ENCODE data around the gene SIGLEC9.

The SIGLEC9 gene

GRCh38 chr19:51078104-51078503, 46.6 kb upstream of the SIGLEC9 start:
- Histone ChIP-seq H3K4me3 (ENCODE audit: low read depth, low read length, poor library complexity, severe bottlenecking) (no peak overlapping the region), H3K9ac (ENCODE audit: low read length) (no peak overlapping the region), H3K4me1 (ENCODE audit: insufficient read depth, low read length, severe bottlenecking) (no peaks in the 10 kb centered on the region), H3K9me2 (ENCODE audit: low read depth, low read length) (no peaks in the 10 kb centered on the region), H3K9me3 (ENCODE audit: low read length) (0 out of 2 replicates have a peak, but pooled peaks cover 4% of the 10 kb centered on the region), H3K27me3 (ENCODE audit: insufficient read depth, low read length) (0 out of 2 replicates have a peak, but pooled peaks cover 3% of the 10 kb centered on the region), H3F3A (ENCODE audit: insufficient read depth, low read length) (no peaks in the 10 kb centered on the region), H3K79me2 (ENCODE audit: insufficient read depth, low read length) (no peaks in the 10 kb centered on the region), H3K4me2 (ENCODE audit: low read length) (no peak overlapping the region), H3K27ac (ENCODE audit: low read depth, low read length, poor library complexity, severe bottlenecking) (no peak overlapping the region), H2AFZ (ENCODE audit: low read length) (no peak overlapping the region), H3K36me3 (ENCODE audit: insufficient read depth, low read length) (no peaks in the 10 kb centered on the region), H4K20me1 (ENCODE audit: insufficient read depth, low read length) (no peaks in the 10 kb centered on the region)
- TF ChIP-seq EZH2 (IDR thresholded peaks at IDR 0.05; ENCODE audit: borderline replicate concordance, low read length), result no peak
- no peak for TF ChIP-seq CTCF (IDR thresholded peaks at IDR 0.05; ENCODE audit: low read length)

- Histone ChIP-seq H2AFZ (ENCODE audit: low read length) (no peak overlapping the region), H3K4me1 (ENCODE audit: insufficient read depth, low read length, severe bottlenecking) (no peaks in the 10 kb centered on the region), H3F3A (ENCODE audit: insufficient read depth, low read length) (no peaks in the 10 kb centered on the region), H3K27ac (ENCODE audit: low read depth, low read length, poor library complexity, severe bottlenecking) (no peak overlapping the region), H3K9me3 (ENCODE audit: low read length) (0 out of 2 replicates have a peak, but pooled peaks cover 4% of the 10 kb centered on the region), H3K79me2 (ENCODE audit: insufficient read depth, low read length) (no peaks in the 10 kb centered on the region), H4K20me1 (ENCODE audit: insufficient read depth, low read length) (no peaks in the 10 kb centered on the region), H3K27me3 (ENCODE audit: insufficient read depth, low read length) (0 out of 2 replicates have a peak, but pooled peaks cover 3% of the 10 kb centered on the region), H3K4me3 (ENCODE audit: low read depth, low read length, poor library complexity, severe bottlenecking) (no peak overlapping the region), H3K9me2 (ENCODE audit: low read depth, low read length) (no peaks in the 10 kb centered on the region), H3K36me3 (ENCODE audit: insufficient read depth, low read length) (no peaks in the 10 kb centered on the region), H3K4me2 (ENCODE audit: low read length) (no peak overlapping the region), H3K9ac (ENCODE audit: low read length) (no peak overlapping the region)
- no peak for TF ChIP-seq CTCF (IDR thresholded peaks at IDR 0.05; ENCODE audit: low read length)
- no peak for TF ChIP-seq EZH2 (IDR thresholded peaks at IDR 0.05; ENCODE audit: borderline replicate concordance, low read length)
These were observed 46.0 kb upstream of the SIGLEC9 start for GRCh38 chr19:51078731-51079130.

GRCh38 chr19:51079481-51080110, 45.1 kb upstream of the SIGLEC9 start:
- Histone ChIP-seq H3K4me1 (ENCODE audit: insufficient read depth, low read length, severe bottlenecking) (no peaks in the 10 kb centered on the region), H3K4me3 (ENCODE audit: low read depth, low read length, poor library complexity, severe bottlenecking) (no peak overlapping the region), H4K20me1 (ENCODE audit: insufficient read depth, low read length) (no peaks in the 10 kb centered on the region), H3K27me3 (ENCODE audit: insufficient read depth, low read length) (0 out of 2 replicates have a peak, but pooled peaks cover 3% of the 10 kb centered on the region), H3K27ac (ENCODE audit: low read depth, low read length, poor library complexity, severe bottlenecking) (no peak overlapping the region), H3K9me2 (ENCODE audit: low read depth, low read length) (no peaks in the 10 kb centered on the region), H3K79me2 (ENCODE audit: insufficient read depth, low read length) (no peaks in the 10 kb centered on the region), H3K4me2 (ENCODE audit: low read length) (no peak overlapping the region), H3K9ac (ENCODE audit: low read length) (no peak overlapping the region), H3K36me3 (ENCODE audit: insufficient read depth, low read length) (no peaks in the 10 kb centered on the region), H2AFZ (ENCODE audit: low read length) (no peak overlapping the region), H3K9me3 (ENCODE audit: low read length) (no peaks in the 10 kb centered on the region), H3F3A (ENCODE audit: insufficient read depth, low read length) (no peaks in the 10 kb centered on the region)
- no peak for TF ChIP-seq EZH2 (IDR thresholded peaks at IDR 0.05; ENCODE audit: borderline replicate concordance, low read length)
- TF ChIP-seq CTCF (IDR thresholded peaks at IDR 0.05; ENCODE audit: low read length), result no peak
